GM12873 (cell line): ENCODE results near the gene HNF1B.

Source experiments
- TF ChIP-seq, protein P1 (sequence below): IDR thresholded peaks from 2 replicates; pipeline ENCODE4 v1.5.1; 2012; ENCODE audit warnings: low read depth, mild to moderate bottlenecking, moderate library complexity, low read length, control low read depth; ENCODE audit not compliant: insufficient read depth; ENCODE audit errors: missing control alignments

The HNF1B gene

DNA sequence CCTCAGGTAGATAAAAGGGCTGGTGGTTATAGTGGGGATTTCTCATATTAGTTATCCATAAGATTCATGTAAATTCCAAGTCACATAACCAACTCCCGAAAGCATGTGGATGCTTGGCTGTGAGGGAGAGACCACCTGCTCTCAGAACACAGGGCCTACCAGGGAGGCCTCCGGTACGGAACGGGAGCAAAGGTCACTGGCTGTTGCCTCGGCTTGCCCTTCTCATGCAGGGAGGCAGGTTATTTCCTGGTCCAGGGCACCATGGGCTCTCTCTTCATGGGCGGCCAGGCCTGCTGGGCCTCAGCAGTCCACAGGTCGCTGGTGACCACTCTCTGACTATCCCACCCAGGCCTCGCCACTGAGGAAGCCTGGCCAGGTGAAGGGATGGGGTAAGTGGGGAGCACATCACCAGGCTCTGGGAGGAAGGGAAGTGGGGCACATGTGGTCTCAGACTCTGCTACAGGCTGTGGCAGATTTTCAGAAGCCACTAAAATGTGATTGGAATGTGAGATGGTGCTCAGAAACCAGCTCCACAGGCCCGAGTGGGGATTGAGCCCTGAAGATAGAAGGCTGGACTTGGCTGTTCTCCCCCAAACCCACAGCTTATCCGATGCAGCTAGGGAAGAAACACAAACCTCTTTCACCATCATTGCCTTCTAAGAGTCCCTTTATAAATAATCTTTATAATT lies 45.4 kb downstream of the HNF1B start:
- TF ChIP-seq, protein P1, sequence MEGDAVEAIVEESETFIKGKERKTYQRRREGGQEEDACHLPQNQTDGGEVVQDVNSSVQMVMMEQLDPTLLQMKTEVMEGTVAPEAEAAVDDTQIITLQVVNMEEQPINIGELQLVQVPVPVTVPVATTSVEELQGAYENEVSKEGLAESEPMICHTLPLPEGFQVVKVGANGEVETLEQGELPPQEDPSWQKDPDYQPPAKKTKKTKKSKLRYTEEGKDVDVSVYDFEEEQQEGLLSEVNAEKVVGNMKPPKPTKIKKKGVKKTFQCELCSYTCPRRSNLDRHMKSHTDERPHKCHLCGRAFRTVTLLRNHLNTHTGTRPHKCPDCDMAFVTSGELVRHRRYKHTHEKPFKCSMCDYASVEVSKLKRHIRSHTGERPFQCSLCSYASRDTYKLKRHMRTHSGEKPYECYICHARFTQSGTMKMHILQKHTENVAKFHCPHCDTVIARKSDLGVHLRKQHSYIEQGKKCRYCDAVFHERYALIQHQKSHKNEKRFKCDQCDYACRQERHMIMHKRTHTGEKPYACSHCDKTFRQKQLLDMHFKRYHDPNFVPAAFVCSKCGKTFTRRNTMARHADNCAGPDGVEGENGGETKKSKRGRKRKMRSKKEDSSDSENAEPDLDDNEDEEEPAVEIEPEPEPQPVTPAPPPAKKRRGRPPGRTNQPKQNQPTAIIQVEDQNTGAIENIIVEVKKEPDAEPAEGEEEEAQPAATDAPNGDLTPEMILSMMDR = no peak

DNA sequence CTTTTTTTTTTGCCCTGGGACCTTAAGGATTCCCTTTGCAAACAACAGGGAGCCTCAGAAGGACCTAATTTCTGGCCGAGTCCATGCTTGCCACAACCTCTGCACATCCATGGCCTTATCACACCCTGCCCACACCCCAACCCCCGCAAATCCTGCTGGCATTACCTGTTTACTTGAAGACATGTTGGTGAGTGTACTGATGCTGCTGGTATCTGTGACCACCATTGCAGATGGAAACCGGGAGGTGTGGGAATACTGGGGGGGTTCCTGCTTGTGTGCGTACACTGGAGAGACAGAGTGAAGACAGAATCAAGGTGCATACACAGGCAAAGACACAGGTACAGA lies 46.0 kb downstream of the HNF1B start:
- TF ChIP-seq, protein P1 = no peak

DNA sequence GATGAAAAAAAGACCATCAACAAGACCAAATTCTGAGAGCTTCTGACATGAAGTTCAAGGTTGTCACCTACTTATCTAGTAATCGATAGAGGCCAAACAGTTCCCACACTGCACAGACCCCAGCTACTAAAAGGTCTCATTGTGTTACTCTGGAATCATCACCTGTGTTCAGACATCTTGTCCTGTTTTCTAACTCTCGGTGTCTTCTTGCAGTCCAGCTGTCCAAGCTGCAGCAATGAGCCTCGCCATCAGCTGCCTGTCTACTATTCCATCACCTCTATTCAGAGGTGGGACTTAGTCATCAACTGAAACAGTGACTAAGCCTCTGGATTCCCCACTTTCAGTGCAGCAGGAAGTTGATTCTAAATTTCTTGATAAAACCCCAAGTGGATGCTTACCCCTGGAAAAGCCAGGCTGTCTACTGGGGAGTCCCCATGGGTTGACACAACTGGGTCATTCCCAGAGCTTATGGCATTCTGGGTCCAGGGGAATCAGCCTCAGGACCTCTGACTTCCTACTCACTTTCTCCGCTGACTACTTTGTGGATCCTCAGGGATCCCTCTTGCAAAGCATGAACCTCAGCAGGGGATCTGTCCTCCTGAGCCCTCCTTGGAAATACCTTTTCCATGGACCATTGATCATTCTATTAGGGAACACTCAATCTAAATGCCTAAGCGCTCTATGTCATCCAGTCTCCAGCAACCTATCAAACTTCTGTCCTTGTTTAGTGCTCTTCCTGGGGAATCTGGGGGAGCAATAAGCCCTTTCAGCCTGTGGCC lies 46.5 kb downstream of the HNF1B start:
- TF ChIP-seq, protein P1 = no peak

DNA sequence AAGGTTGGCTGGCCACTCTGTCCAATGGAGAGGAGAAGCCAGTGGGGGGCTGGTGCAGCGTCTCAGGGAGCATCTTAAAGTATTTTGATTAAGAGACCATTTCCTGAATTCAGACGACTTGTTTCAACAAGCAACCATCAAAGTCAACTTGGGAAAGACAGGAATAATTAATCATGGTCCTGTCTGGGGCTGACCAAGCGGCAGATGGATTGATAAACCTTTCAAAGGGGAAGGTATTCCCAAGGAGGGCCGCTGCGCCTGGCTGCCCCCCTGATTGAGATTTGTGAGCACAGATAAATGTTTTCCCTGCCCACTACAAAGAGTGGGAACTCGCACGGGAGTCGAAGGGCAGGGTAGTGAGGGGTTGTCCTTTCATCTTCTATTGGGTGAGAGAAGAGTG lies 47.5 kb downstream of the HNF1B start:
- TF ChIP-seq, protein P1 = no peak

DNA sequence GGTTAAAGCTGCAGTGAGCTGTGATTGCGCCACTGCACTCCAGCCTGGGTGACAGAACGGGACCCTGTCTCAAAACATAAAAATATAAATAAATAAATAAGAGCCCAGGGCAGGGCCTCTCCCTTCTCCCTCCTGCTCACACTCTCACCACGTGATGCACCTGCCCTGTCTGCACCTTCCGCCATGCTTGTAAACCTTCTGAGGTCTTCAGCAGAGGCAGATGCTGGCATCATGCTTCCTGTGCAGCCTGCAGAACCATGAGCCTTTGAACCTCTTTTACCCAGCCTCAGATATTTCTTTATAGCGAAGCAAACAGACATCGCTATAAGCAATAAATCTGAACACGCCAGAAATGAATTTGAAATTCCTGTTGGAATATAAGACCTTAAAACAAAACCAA lies 48.5 kb downstream of the HNF1B start:
- TF ChIP-seq, protein P1 = no peak

DNA sequence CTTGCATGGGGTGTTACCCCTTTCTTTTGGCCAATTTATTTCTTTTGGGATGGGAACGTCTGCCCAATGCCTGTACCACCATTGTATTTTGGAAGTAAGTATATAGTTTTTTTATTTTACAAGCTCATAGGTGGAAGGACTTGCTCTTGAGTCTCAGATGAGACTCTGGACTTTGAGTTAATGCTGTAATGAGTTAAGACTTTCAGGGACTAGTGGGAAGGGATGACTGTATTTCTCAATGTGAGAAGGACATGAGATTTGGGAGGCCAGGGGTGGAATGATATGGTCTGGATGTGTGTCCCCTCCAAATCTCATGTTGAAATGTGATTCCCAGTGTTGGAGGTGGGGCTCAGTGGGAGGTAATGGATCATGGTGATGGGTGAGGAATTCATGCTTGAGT lies 49.1 kb downstream of the HNF1B start:
- TF ChIP-seq, protein P1 = no peak

DNA sequence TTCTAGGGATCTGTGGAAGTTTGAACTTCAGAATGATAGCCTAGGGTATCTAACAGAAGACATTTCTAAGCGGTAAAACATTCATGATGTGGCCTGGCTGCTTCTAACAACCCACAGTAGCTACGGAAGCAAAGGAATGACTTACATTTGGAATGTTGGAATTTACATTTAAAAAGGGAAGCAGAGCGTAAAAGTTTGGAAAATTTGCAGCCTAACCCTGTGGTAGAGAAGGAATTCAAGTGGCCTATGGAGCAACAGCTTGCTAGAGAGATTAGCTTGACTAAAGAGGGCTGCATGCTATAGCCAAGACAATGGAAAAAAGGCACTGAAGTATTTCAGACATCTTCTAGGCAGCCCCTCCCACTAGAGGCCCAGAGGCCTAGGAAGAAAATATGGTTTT lies 50.1 kb downstream of the HNF1B start:
- TF ChIP-seq, protein P1 = no peak
